GM12878 (cell line): ENCODE results near the gene PXMP4. TPM values are rescaled to one million over a fixed set of nuclear protein-coding genes. Genes with fewer than 3 reads are reported as not detected.

Experiments
- FOS ChIP-seq: IDR thresholded peaks from 3 replicates; pipeline ENCODE4 v1.6.1; 2011; ENCODE audit warnings: borderline replicate concordance; ENCODE audit not compliant: insufficient read length; ENCODE audit errors: extremely low read depth
- JUNB ChIP-seq: IDR thresholded peaks from 2 replicates; pipeline ENCODE4 v1.6.1; 2016; ENCODE audit warnings: antibody characterized with exemption, mild to moderate bottlenecking
- MTA3 ChIP-seq: IDR thresholded peaks from 2 replicates; pipeline ENCODE4 v1.6.1; 2012; ENCODE audit warnings: low read length, inconsistent platforms, borderline replicate concordance
- NFYA ChIP-seq: IDR thresholded peaks from 2 replicates; pipeline ENCODE4 v1.6.1; 2011; ENCODE audit warnings: low read depth, mild to moderate bottlenecking, low read length, improper control_type of control experiment, borderline replicate concordance
- SMC3 ChIP-seq: IDR thresholded peaks from 2 replicates; pipeline ENCODE4 v1.6.1; 2011; ENCODE audit warnings: low read length, improper control_type of control experiment, borderline replicate concordance
- TCF3 ChIP-seq: IDR thresholded peaks from 2 replicates; pipeline ENCODE4 v1.6.1; 2012; ENCODE audit warnings: low read depth, mild to moderate bottlenecking, low read length, borderline replicate concordance; ENCODE audit not compliant: insufficient read depth
- polyA plus RNA-seq, 11 experiments: library from polyadenylated mRNA; depleted of rRNA in 4 of 11; unstranded in 6 of 11; stranded (reverse) in 5 of 11; fragments of >200 nt; fragmentation: Nextera tagmentation in 4 of 11; fragmentation: Illumina TruSeq in 1 of 11; extraction: Ambion mirVana in 4 of 11; extraction: Trizol in 1 of 11; gene quantifications; 1 replicate in 1 of 11; 2 replicates in 10 of 11; pipeline versions ENCODE4 v1.2.1 to v1.2.3, GENCODE V29; 2011 to 2016; ENCODE audit warnings: inconsistent platforms in 2 of 11, missing spikeins in 2 of 11, low read depth in 1 of 11
- total RNA-seq, 4 experiments: library from RNA; depleted of rRNA in 3 of 4; stranded (reverse); fragments of >200 nt in 3 of 4; fragmentation: Illumina TruSeq in 1 of 4; extraction: Trizol in 1 of 4; gene quantifications; 2 replicates each; pipeline versions ENCODE4 v1.2.1 to v1.2.3, GENCODE V29; 2013 to 2021
- TF ChIP-seq, protein P1 (sequence below): IDR thresholded peaks from 2 replicates; pipeline ENCODE4 v1.6.1; 2012; ENCODE audit warnings: improper control_type of control experiment, low read depth, low read length; ENCODE audit not compliant: insufficient replicate concordance
- TF ChIP-seq, protein P2 (sequence below): fragments of 450-650 bp; conservative IDR thresholded peaks from 2 replicates; pipeline ENCODE4 v1.6.1; 2017; ENCODE audit warnings: mild to moderate bottlenecking, moderate library complexity
- TF ChIP-seq, protein P3 (sequence below): IDR thresholded peaks from 2 replicates; pipeline ENCODE4 v1.6.1; 2012; ENCODE audit warnings: low read depth, low read length, improper control_type of control experiment
- TF ChIP-seq, protein P4 (sequence below): fragments of 450-650 bp; IDR thresholded peaks from 2 replicates; pipeline ENCODE4 v1.6.1; 2016; ENCODE audit warnings: mild to moderate bottlenecking, moderate library complexity, borderline replicate concordance

The PXMP4 gene
- total and polyA plus RNA-seq, 10 of the 15 experiments (the other 5 are each of a cell fraction or from before 2014, with no cell fraction given): 3.6 to 19.2 (median 8.6) TPM

DNA sequence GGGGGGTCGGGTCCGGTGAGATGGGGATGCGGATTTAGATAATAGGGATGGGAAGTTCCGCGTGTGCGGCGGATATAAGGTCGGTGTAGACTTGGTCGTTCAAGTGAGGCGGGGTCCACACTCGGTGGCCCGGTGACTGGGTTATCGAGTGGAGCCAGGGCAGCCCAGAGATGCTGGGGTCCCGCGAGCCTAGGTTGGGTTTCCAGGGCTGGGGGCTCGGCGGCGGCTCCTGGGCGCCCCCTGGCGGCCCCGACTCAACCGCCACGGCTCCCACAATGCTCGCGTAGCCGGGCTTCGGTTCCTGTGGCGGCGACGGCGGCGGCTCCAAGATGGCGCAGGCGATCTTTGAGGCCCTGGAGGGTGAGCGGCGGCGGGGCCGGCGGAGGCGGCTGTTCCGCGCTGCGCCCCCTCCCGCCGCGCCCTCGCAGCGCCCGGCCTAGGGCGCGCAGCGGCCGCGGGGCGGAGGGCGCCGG lies 11.6 kb upstream of the PXMP4 start, which contains the start of gene ZNF341 (continued):
- TF ChIP-seq, protein P1, sequence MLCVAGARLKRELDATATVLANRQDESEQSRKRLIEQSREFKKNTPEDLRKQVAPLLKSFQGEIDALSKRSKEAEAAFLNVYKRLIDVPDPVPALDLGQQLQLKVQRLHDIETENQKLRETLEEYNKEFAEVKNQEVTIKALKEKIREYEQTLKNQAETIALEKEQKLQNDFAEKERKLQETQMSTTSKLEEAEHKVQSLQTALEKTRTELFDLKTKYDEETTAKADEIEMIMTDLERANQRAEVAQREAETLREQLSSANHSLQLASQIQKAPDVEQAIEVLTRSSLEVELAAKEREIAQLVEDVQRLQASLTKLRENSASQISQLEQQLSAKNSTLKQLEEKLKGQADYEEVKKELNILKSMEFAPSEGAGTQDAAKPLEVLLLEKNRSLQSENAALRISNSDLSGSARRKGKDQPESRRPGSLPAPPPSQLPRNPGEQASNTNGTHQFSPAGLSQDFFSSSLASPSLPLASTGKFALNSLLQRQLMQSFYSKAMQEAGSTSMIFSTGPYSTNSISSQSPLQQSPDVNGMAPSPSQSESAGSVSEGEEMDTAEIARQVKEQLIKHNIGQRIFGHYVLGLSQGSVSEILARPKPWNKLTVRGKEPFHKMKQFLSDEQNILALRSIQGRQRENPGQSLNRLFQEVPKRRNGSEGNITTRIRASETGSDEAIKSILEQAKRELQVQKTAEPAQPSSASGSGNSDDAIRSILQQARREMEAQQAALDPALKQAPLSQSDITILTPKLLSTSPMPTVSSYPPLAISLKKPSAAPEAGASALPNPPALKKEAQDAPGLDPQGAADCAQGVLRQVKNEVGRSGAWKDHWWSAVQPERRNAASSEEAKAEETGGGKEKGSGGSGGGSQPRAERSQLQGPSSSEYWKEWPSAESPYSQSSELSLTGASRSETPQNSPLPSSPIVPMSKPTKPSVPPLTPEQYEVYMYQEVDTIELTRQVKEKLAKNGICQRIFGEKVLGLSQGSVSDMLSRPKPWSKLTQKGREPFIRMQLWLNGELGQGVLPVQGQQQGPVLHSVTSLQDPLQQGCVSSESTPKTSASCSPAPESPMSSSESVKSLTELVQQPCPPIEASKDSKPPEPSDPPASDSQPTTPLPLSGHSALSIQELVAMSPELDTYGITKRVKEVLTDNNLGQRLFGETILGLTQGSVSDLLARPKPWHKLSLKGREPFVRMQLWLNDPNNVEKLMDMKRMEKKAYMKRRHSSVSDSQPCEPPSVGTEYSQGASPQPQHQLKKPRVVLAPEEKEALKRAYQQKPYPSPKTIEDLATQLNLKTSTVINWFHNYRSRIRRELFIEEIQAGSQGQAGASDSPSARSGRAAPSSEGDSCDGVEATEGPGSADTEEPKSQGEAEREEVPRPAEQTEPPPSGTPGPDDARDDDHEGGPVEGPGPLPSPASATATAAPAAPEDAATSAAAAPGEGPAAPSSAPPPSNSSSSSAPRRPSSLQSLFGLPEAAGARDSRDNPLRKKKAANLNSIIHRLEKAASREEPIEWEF: no peak
- TF ChIP-seq JUNB: no peak
- TF ChIP-seq, protein P2, sequence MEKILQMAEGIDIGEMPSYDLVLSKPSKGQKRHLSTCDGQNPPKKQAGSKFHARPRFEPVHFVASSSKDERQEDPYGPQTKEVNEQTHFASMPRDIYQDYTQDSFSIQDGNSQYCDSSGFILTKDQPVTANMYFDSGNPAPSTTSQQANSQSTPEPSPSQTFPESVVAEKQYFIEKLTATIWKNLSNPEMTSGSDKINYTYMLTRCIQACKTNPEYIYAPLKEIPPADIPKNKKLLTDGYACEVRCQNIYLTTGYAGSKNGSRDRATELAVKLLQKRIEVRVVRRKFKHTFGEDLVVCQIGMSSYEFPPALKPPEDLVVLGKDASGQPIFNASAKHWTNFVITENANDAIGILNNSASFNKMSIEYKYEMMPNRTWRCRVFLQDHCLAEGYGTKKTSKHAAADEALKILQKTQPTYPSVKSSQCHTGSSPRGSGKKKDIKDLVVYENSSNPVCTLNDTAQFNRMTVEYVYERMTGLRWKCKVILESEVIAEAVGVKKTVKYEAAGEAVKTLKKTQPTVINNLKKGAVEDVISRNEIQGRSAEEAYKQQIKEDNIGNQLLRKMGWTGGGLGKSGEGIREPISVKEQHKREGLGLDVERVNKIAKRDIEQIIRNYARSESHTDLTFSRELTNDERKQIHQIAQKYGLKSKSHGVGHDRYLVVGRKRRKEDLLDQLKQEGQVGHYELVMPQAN: no peak
- no peak for TF ChIP-seq TCF3
- TF ChIP-seq NFYA: no peak
- TF ChIP-seq, protein P3, sequence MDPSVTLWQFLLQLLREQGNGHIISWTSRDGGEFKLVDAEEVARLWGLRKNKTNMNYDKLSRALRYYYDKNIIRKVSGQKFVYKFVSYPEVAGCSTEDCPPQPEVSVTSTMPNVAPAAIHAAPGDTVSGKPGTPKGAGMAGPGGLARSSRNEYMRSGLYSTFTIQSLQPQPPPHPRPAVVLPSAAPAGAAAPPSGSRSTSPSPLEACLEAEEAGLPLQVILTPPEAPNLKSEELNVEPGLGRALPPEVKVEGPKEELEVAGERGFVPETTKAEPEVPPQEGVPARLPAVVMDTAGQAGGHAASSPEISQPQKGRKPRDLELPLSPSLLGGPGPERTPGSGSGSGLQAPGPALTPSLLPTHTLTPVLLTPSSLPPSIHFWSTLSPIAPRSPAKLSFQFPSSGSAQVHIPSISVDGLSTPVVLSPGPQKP: 0 out of 2 replicates have a peak, but pooled peaks have one; percentile 21
- no peak for TF ChIP-seq FOS
- TF ChIP-seq, protein P4, sequence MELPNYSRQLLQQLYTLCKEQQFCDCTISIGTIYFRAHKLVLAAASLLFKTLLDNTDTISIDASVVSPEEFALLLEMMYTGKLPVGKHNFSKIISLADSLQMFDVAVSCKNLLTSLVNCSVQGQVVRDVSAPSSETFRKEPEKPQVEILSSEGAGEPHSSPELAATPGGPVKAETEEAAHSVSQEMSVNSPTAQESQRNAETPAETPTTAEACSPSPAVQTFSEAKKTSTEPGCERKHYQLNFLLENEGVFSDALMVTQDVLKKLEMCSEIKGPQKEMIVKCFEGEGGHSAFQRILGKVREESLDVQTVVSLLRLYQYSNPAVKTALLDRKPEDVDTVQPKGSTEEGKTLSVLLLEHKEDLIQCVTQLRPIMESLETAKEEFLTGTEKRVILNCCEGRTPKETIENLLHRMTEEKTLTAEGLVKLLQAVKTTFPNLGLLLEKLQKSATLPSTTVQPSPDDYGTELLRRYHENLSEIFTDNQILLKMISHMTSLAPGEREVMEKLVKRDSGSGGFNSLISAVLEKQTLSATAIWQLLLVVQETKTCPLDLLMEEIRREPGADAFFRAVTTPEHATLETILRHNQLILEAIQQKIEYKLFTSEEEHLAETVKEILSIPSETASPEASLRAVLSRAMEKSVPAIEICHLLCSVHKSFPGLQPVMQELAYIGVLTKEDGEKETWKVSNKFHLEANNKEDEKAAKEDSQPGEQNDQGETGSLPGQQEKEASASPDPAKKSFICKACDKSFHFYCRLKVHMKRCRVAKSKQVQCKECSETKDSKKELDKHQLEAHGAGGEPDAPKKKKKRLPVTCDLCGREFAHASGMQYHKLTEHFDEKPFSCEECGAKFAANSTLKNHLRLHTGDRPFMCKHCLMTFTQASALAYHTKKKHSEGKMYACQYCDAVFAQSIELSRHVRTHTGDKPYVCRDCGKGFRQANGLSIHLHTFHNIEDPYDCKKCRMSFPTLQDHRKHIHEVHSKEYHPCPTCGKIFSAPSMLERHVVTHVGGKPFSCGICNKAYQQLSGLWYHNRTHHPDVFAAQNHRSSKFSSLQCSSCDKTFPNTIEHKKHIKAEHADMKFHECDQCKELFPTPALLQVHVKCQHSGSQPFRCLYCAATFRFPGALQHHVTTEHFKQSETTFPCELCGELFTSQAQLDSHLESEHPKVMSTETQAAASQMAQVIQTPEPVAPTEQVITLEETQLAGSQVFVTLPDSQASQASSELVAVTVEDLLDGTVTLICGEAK: no peak
- TF ChIP-seq SMC3: peak; percentile 44; the same call in 1 of the 2 replicates
- TF ChIP-seq MTA3: no peak
